Uterus (tissue), 4 donors: ENCODE data around the gene SUPT7L. TPM values are rescaled to one million over a fixed set of nuclear protein-coding genes. Genes with fewer than 3 reads are reported as not detected.

Experiments
- DNase-seq, 2 donors: peaks; one replicate each; pipeline ENCODE4 v3.0.0-alpha.2; 2019 to 2020
- H3K27ac ChIP-seq, 2 donors: fragments of 200-600 bp; sonication (generic); 1 replicate in 1 of 2; 2 replicates in 1 of 2; pipeline ENCODE4 v1.5.1; 2016 to 2018
- H3K27me3 ChIP-seq, 2 donors: fragments of 200-600 bp; sonication (generic); one replicate each; pipeline ENCODE4 v1.5.1; 2018 to 2019; ENCODE audit warnings: control low read depth in 1 of 2
- H3K36me3 ChIP-seq, 2 donors: fragments of 200-600 bp; sonication (generic); one replicate each; pipeline ENCODE4 v1.5.1; 2019; ENCODE audit warnings: control low read depth in 1 of 2
- H3K4me1 ChIP-seq, 2 donors: fragments of 200-600 bp; sonication (generic); one replicate each; pipeline ENCODE4 v1.5.1; 2018 to 2019; ENCODE audit warnings: control low read depth in 1 of 2
- H3K4me3 ChIP-seq, 2 donors: fragments of 200-600 bp; sonication (generic); 1 replicate in 1 of 2; 2 replicates in 1 of 2; pipeline ENCODE4 v1.5.1; 2018 to 2019; ENCODE audit warnings: mild to moderate bottlenecking in 1 of 2
- H3K9me3 ChIP-seq, 2 donors: fragments of 200-600 bp; sonication (generic); one replicate each; pipeline ENCODE4 v1.5.1; 2019; ENCODE audit warnings: control low read depth in 1 of 2
- POLR2A ChIP-seq, 2 donors: fragments of 450-650 bp; IDR thresholded peaks; one replicate each; pipeline ENCODE4 v1.6.1; 2016; ENCODE audit warnings: antibody characterized with exemption in 2 of 2, mild to moderate bottlenecking in 1 of 2, moderate library complexity in 1 of 2
- intact Hi-C: fragments of 100-400 bp; cut with DNase I; formaldehyde crosslinking; loops from one replicate; pipeline ENCODE4 v1.15.1; 2023; ENCODE audit warnings: low total_unique reads
- total RNA-seq, 4 donors: library from RNA; depleted of rRNA in 3 of 4; stranded (reverse); fragments of >200 nt in 3 of 4; gene quantifications; one replicate each; pipeline versions ENCODE4 v1.1.0 to v1.2.4, GENCODE V29; 2014 to 2023
- TF ChIP-seq, protein P1 (sequence below), 4 experiments: fragments of 200-600 bp in 2 of 4; fragments of 450-650 bp in 2 of 4; sonication (generic) in 2 of 4; IDR thresholded peaks; one replicate each; pipeline ENCODE4 v1.5.1; 2016 to 2019; ENCODE audit warnings: antibody characterized with exemption in 4 of 4, mild to moderate bottlenecking in 2 of 4, moderate library complexity in 1 of 4
- donor health status: DM: yes; HTN: yes; CAD: no.

The SUPT7L gene
- total RNA-seq, 4 donors from 2014 or later: 11.8 to 31.2 (median 20.2) TPM

DNA sequence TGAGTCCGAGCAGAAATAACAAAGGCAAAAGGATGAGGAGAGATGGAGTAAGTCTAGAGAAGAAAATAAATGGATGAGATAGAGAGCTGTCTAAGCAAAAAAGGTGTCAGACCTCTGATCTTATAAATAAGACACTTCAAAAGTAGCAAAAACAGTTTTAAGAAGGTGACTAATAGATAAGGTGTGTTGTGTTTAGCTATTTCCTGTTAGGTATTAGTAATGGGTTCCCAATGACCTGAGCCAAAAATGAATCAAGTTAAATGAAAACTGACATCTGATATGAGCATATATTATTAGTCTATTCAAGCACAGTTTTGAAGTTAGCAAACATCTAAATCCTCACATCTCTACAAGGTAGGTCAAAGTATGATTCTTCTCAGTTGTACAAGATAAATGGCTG, 10.6 kb downstream of the SUPT7L start:
- Histone ChIP-seq H3K9me3 (no peaks in the 10 kb centered on the region), H3K4me3 (no peak overlapping the region), H3K36me3 (no peaks in the 10 kb centered on the region), H3K4me1 (no peaks in the 10 kb centered on the region), H3K27me3 (no peaks in the 10 kb centered on the region), H3K27ac (no peak overlapping the region)
- TF ChIP-seq POLR2A (IDR thresholded peaks at IDR 0.05): no peak
- TF ChIP-seq, protein P1, sequence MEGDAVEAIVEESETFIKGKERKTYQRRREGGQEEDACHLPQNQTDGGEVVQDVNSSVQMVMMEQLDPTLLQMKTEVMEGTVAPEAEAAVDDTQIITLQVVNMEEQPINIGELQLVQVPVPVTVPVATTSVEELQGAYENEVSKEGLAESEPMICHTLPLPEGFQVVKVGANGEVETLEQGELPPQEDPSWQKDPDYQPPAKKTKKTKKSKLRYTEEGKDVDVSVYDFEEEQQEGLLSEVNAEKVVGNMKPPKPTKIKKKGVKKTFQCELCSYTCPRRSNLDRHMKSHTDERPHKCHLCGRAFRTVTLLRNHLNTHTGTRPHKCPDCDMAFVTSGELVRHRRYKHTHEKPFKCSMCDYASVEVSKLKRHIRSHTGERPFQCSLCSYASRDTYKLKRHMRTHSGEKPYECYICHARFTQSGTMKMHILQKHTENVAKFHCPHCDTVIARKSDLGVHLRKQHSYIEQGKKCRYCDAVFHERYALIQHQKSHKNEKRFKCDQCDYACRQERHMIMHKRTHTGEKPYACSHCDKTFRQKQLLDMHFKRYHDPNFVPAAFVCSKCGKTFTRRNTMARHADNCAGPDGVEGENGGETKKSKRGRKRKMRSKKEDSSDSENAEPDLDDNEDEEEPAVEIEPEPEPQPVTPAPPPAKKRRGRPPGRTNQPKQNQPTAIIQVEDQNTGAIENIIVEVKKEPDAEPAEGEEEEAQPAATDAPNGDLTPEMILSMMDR (IDR thresholded peaks at IDR 0.05): no peak
- intact Hi-C loops: no loop called here
- DNase-seq: no peak

DNA sequence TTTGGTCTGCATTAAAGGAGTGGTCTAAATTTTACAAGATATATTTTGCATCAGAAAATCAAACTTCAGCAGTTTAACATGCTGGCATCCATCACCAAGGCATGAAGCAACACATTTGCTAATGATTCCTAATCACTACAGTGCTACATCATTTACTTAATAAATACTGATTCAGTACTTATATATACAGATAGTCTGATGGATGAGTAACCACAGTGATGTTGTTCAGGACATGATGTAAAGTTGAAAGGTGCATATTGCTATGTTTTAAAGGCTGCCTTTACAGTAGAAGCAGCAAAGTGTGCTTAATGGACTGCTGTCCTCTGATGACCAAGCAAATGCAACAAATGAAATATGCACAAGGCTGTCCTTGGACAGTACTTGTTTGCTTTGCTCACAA, 11.1 kb downstream of the SUPT7L start:
- Histone ChIP-seq H3K27me3 (no peaks in the 10 kb centered on the region), H3K36me3 (no peaks in the 10 kb centered on the region), H3K4me1 (no peaks in the 10 kb centered on the region), H3K9me3 (no peaks in the 10 kb centered on the region), H3K27ac (no peak overlapping the region), H3K4me3 (no peak overlapping the region)
- DNase-seq: no peak
- intact Hi-C loops: no loop called here
- no peak for TF ChIP-seq POLR2A (IDR thresholded peaks at IDR 0.05)
- TF ChIP-seq, protein P1 (IDR thresholded peaks at IDR 0.05): no peak

DNA sequence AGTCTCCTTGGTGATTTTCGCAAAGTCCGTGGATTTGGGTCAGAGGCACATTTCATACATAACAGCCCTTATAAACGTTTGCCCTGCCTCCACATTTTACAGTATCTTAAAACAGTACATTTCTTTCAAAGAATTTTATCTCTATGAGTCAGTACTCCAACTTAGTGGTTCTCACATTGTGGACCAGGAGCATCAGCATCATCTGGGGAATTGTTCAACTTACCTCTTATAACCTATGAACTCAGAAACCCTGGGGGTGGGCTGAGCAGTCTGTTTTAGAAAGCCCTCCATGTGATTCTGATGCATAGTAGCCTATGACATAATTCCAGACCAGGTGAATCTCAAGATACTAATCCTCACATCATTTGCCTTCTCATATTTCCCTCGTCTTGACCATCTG, 12.4 kb downstream of the SUPT7L start:
- no peak for DNase-seq
- intact Hi-C loops: no loop called here
- no peaks in the 10 kb centered on the region for H3K27me3 ChIP-seq
- H3K27ac ChIP-seq: no peak overlapping the region
- TF ChIP-seq POLR2A (IDR thresholded peaks at IDR 0.05): no peak
- TF ChIP-seq, protein P1 (IDR thresholded peaks at IDR 0.05): no peak
- H3K4me1 ChIP-seq: no peaks in the 10 kb centered on the region
- no peaks in the 10 kb centered on the region for H3K9me3 ChIP-seq
- H3K36me3 ChIP-seq: no peaks in the 10 kb centered on the region
- no peak overlapping the region for H3K4me3 ChIP-seq

DNA sequence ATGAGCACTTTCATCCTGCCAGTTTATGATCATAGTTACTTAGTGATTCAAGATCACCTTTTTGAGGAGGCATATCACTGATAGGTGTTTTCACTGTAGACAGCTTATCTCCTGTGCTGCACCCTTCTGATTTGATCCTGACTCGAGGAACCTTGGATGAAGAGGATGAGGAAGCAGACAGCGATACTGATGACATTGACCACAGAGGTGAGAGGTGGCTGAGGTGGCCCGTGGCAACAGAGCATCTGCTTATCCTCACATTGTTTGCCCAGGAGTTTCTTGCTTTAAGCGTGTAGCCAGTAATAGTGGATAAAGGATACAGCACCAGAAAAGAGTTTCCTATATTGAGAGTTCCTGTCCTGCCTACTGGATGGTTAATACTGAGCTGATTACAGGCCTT, 15.7 kb downstream of the SUPT7L start:
- no peak overlapping the region for H3K27ac ChIP-seq
- DNase-seq: no peak
- no peaks in the 10 kb centered on the region for H3K36me3 ChIP-seq
- no peaks in the 10 kb centered on the region for H3K27me3 ChIP-seq
- H3K4me1 ChIP-seq: no peaks in the 10 kb centered on the region
- no peak overlapping the region for H3K4me3 ChIP-seq
- no peaks in the 10 kb centered on the region for H3K9me3 ChIP-seq
- intact Hi-C loops: no loop called here
- TF ChIP-seq, protein P1 (IDR thresholded peaks at IDR 0.05): no peak
- TF ChIP-seq POLR2A (IDR thresholded peaks at IDR 0.05): no peak

GRCh38 chr2:27647289-27647688, 16.1 kb downstream of the SUPT7L start:
- Histone ChIP-seq H3K27ac (no peak overlapping the region), H3K36me3 (no peaks in the 10 kb centered on the region), H3K27me3 (no peaks in the 10 kb centered on the region), H3K4me1 (no peaks in the 10 kb centered on the region), H3K4me3 (no peak overlapping the region), H3K9me3 (no peaks in the 10 kb centered on the region)
- TF ChIP-seq POLR2A (IDR thresholded peaks at IDR 0.05): no peak
- TF ChIP-seq, protein P1 (IDR thresholded peaks at IDR 0.05): no peak
- intact Hi-C loops: no loop called here
- DNase-seq: no peak
